ENCODE results near the gene NAGA.
"Not testable (repeated sequence)": the region's sequence is repeated elsewhere in the genome, so short reads cannot be mapped to it uniquely, and the experiment has no call there.

NAGA gene

GRCh38 chr22:42070517-42071422 is at the start of gene NAGA:
TSS of gene NAGA (minus strand) at chr22:42070812. CDS start at chr22:42070297, 515 bp downstream.
- peak; percentile 100 for DNase-seq

- DNase-seq: no peak
Measured at GRCh38 chr22:42116848-42117424, 46.3 kb upstream of the NAGA start.

- not testable (repeated sequence) for DNase-seq
Measured at GRCh38 chr22:42115420-42115830, 44.8 kb upstream of the NAGA start.

GRCh38 chr22:42114721-42115120 is 44.1 kb upstream of the NAGA start:
- DNase-seq: peak; percentile 51

GRCh38 chr22:42112793-42113192 is 42.2 kb upstream of the NAGA start:
- peak; percentile 62 for DNase-seq

- no peak for DNase-seq
Measured at GRCh38 chr22:42111798-42112197, 41.2 kb upstream of the NAGA start.

- no peak for DNase-seq
Measured at GRCh38 chr22:42108848-42109247, 38.2 kb upstream of the NAGA start.

- not testable (repeated sequence) for DNase-seq
Measured at GRCh38 chr22:42104332-42104860, 33.8 kb upstream of the NAGA start.

- no peak for DNase-seq
Measured at GRCh38 chr22:42101199-42101598, 30.6 kb upstream of the NAGA start.

GRCh38 chr22:42091455-42091782 is 20.8 kb upstream of the NAGA start:
- DNase-seq: no peak

- DNase-seq: peak; percentile 100
Measured at GRCh38 chr22:42090596-42091454, 20.2 kb upstream of the NAGA start, which contains the start of gene NDUFA6. TSS of gene NDUFA6 (minus strand) at chr22:42090772. CDS start at chr22:42090744, 28 bp downstream.

GRCh38 chr22:42086051-42086450 is 15.4 kb upstream of the NAGA start:
- no peak for DNase-seq

GRCh38 chr22:42084874-42085273 is 14.3 kb upstream of the NAGA start:
- no peak for DNase-seq

- no peak for DNase-seq
Measured at GRCh38 chr22:42083119-42083518, 12.5 kb upstream of the NAGA start.

GRCh38 chr22:42080287-42080686 is 9.7 kb upstream of the NAGA start:
- peak; percentile 35 for DNase-seq

- peak; percentile 99 for DNase-seq
Measured at GRCh38 chr22:42079319-42080251, 9.0 kb upstream of the NAGA start, which contains the start of gene SMDT1. TSS of gene SMDT1 (plus strand) at chr22:42079700. CDS start at chr22:42079769, 69 bp downstream.

GRCh38 chr22:42078469-42079318 is 8.1 kb upstream of the NAGA start:
- DNase-seq: no peak

GRCh38 chr22:42077486-42078125 is 7.0 kb upstream of the NAGA start:
- DNase-seq: no peak

GRCh38 chr22:42076764-42077485 is 6.3 kb upstream of the NAGA start:
- DNase-seq: no peak
